Left cardiac atrium (tissue), 4 donors: Measurements from ENCODE around the gene MYO10. TPM values are rescaled to one million over a fixed set of nuclear protein-coding genes. Genes with fewer than 3 reads are reported as not detected.
A peak's percentile ranks its signal among the peaks of the same experiment; 100 is the strongest.
"Not testable (repeated sequence)": the region's sequence is repeated elsewhere in the genome, so short reads cannot be mapped to it uniquely, and the experiment has no call there.

Experiments used
- ATAC-seq, 2 donors: fragments of 200-7000 bp; cut with Tn5 transposase; one replicate each; pipeline ENCODE4 v1.9.1; 2020; ENCODE audit warnings: mild to moderate bottlenecking in 2 of 2, moderate library complexity in 2 of 2
- DNase-seq: peaks from one replicate; pipeline ENCODE4 v3.0.0-alpha.2; 2020
- intact Hi-C, 2 donors: fragments of 100-400 bp; cut with DNase I; formaldehyde crosslinking; loops; one replicate each; pipeline versions ENCODE4 v1.14.1 to v1.15.1; 2022 to 2023
- total RNA-seq, 2 donors: library from RNA; stranded (reverse); fragmentation: NEBNext Ultra II Directional; extraction: Animal tissue kit (Norgen Biotek cat#: 25700); gene quantifications; one replicate each; pipeline ENCODE4 v1.2.1, GENCODE V29; 2021
- donor health status: DM: no; HTN: yes; CAD: no.
- donor health status: DM: no; HTN: yes; CAD: no; lungs with severe emphysema.
- donor health status: DM: yes; HTN: yes; CAD: no.
- donor health status: Dilated cardiomyopathy.

Gene MYO10
- total RNA-seq, 2 donors from 2014 or later: 3.8 to 7.7 TPM

DNA sequence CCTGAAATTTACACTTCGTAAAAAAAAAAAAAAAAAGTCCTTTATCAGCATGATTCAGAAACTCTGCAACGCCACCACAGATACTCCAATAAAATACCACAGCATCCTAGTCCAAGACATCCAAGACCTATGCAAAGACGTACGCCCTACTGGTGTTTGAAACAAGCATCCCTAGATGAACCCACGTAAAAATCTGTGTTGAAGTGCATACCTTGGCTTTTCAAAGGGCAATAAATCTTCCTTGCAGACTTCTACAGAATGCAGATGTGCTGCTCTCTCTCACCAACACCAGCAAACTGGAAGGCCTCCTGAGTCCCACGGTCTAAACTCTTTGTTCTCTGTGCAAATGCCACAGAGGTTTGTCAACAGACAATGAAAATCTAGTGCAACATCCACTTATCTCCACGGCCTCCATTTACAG lies 38.8 kb downstream of the MYO10 start:
- no peak for DNase-seq
- intact Hi-C loops: no loop called here
- ATAC-seq: no peak

GRCh38 chr5:16896767-16897166 lies 39.3 kb downstream of the MYO10 start:
- intact Hi-C loops: no loop called here
- ATAC-seq: no peak
- no peak for DNase-seq

GRCh38 chr5:16894236-16895057 lies 41.6 kb downstream of the MYO10 start:
- peak in 1 of 2 donors; percentile 27 for ATAC-seq
- DNase-seq: no peak
- intact Hi-C loops: no loop called here

DNA sequence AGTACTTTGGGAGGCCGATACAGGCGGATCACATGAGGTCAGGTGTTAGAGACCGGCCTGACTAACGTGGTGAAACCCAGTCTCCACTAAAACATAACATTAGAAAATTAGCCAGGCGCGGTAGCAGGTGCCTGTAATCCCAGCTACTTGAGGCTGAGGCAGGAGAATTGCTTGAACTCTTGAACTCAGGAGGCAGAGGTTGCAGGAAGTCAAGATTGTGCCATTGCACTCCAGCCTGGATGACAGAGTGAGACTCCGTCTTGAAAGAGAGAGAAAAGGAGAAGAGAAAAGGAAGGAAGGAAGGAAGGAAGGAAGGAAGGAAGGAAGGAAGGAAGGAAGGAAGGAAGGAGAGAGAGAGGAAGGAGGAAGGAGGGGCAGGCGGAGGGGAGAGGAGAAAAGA lies 45.1 kb downstream of the MYO10 start:
- ATAC-seq: no peak
- intact Hi-C loops: no loop called here
- DNase-seq: no peak

DNA sequence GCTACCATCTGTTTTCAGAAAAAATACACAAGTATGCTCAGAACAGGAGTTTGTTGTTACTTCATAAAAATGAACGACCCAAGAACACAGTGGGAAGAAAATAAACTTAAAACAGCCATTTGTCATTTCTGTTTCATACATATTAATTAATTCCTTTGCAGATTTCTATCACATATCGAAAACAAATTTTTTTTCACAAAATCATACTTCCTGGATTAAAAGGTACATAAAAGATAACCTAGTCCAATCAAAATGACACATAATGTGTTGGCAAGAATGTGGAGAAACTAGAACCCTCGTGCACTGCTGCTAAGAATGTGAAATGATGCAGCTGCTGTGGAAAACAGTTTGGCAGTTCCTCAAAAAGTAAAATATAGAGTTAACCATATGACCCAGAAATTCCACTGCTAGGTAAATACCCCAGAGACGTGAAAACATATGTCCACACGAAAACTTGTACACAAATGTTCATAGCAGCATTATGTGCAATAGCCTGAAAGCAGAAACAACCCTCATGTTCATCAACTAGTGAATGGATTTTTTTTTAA lies 46.0 kb downstream of the MYO10 start:
- intact Hi-C loops: no loop called here
- DNase-seq: no peak
- no peak for ATAC-seq

- intact Hi-C loops: no loop called here
- DNase-seq (no peak), ATAC-seq (no peak)
Measured at GRCh38 chr5:16889203-16889971, 46.7 kb downstream of the MYO10 start.

GRCh38 chr5:16888694-16889124 lies 47.4 kb downstream of the MYO10 start:
- DNase-seq (no peak), ATAC-seq (no peak)
- intact Hi-C loops: no loop called here

DNA sequence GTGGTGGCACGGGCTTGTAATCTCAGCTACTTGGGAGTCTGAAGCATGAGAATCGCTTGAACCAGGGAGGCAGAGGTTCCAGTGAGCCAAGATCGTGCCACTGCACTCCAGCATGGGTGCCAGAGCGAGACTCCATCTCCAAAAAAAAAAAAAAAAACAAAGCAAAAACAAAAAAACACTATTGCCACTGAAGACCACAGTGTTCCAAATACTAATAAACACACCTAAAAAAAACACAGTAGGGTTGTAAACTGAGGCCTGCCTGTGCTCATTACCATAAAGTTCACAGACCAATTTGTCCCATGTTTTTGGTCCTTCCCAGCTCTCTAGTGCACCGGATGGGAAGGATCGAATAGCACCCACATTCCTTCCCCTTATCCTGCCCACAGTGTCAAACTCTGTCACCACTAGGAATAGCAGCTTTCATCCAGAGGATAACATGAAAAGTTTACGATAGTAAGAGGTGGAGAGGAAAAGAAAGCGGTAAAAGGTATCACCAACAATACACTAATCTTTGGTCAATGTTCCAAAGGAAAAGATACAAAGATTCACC lies 49.2 kb downstream of the MYO10 start:
- intact Hi-C loops: no loop called here
- DNase-seq (no peak), ATAC-seq (no peak)

DNA sequence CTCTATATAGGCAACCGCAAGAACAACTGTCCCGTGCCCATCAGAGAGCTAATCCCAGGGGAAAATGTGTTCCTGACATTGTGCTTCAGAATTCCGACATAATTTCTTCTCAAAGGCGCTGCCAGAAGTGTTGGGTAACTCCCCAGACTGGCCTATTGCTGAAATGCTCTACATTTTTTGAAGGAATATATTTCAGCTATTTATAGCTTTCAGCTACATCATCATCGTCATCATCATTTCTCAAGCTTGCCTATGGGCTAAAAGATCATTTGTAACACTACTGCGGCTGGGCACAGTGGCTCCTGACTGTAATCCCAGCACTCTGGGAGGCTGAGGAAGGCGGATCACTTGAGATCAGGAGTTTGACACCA lies 49.7 kb downstream of the MYO10 start:
- intact Hi-C loops: no loop called here
- DNase-seq (no peak), ATAC-seq (peak in 1 of 2 donors; percentile 78)

DNA sequence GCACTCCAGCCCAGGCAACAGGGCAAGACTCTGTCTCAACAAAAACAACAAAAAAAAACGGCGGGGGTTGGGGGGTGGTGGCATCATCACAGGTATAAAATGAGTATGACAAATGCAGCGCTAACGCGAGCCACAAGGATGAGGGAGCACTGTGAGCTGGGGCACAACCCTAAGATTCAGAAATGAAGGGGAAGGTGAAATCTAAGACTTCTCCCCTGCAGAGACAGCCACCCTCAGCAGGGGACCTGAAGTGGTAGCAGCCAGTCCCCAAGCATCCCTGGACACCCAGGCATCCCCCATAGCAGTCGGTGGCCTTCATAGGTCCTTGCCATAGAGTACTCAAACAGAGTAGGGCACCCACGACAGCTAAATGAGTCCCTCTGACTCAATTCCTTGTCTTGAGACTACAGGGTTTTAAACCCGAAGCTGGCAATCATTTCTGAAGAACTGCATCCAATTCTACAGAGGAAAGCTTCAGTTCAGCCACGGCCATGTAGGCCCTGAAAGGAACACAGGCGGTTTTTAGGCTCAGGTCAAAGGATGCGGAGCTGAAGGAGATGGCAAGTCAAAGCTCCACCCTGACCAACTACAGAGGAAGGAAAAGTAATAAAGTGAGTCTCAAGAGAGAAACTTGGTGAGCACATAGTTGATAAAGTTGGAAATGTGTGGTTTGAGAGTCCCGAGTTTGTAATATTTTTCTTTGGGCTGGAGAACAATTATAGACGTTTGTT lies 50.3 kb downstream of the MYO10 start:
- no peak for DNase-seq
- intact Hi-C loops: no loop called here
- ATAC-seq: peak in 1 of 2 donors; percentile 30

DNA sequence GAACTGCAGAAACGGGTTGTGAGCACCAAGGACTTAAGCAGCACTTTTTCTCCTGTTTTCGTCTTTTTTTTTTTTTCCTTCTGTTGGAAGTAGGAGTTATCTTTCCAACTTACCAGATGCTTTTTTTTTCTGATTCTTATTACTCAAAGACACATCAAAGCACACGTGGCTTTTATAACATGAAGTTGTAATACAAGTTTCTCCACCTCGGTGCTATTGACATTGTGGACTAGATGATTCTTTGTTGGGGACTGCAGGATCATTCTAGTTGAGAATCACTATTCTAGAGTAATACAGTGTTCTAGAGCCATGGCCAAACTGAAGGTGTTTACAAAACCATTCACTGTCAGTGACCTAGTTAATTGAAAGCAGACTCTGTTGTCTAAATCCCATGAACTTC lies 51.5 kb downstream of the MYO10 start:
- no peak for DNase-seq
- intact Hi-C loops: no loop called here
- no peak for ATAC-seq

- DNase-seq (no peak), ATAC-seq (no peak)
- intact Hi-C loops: no loop called here
Measured at GRCh38 chr5:16883806-16884205, 52.3 kb downstream of the MYO10 start.

GRCh38 chr5:16883176-16883575 lies 52.9 kb downstream of the MYO10 start:
- intact Hi-C loops: no loop called here
- no peak for ATAC-seq
- no peak for DNase-seq

- no peak for ATAC-seq
- no peak for DNase-seq
- intact Hi-C loops: no loop called here
Measured at GRCh38 chr5:16881251-16881650, 54.8 kb downstream of the MYO10 start.

GRCh38 chr5:16880547-16880946 lies 55.5 kb downstream of the MYO10 start:
- intact Hi-C loops: no loop called here
- no peak for ATAC-seq
- DNase-seq: no peak

GRCh38 chr5:16879650-16880049 lies 56.4 kb downstream of the MYO10 start:
- ATAC-seq (no peak), DNase-seq (no peak)
- intact Hi-C loops: no loop called here

DNA sequence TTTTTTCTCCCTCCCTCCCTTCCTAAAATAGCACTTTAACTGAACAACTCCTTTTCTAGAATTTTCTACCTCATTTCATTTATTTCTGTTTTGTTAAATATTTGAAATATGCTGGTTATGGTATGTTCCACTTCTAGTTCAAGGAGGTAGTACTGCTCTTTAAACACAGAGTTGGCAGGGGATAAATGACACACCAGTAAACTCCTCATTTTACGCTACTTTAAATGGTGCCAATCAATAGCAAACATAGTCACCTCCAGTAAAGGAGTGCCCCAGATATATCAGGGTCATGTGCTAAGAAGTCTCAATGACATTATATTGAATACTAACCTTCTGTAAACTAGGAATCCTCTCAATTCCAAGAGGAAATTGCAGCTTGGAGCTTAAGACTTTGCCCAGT lies 56.9 kb downstream of the MYO10 start:
- ATAC-seq: no peak
- no peak for DNase-seq
- intact Hi-C loops: no loop called here

GRCh38 chr5:16877267-16877935 lies 58.7 kb downstream of the MYO10 start:
- intact Hi-C loops: no loop called here
- no peak for DNase-seq
- ATAC-seq: no peak

GRCh38 chr5:16874424-16874823 lies 61.7 kb downstream of the MYO10 start:
- DNase-seq, intact Hi-C loops, ATAC-seq: not testable (repeated sequence)
